ENCODE measurements around the gene VDAC1. TPM values are rescaled to one million over a fixed set of nuclear protein-coding genes. Genes with fewer than 3 reads are reported as not detected.

VDAC1 gene
- total and polyA plus RNA-seq, 2 donors (not counting 1 experiment from before 2014, with no cell fraction given) = 27.8 to 60.7 TPM

- WGBS (ENCODE audit: insufficient coverage) = 94% methylated on average over 5 of the region's 9 CpGs
- Mint-ChIP-seq H3K9me3 (ENCODE audit: insufficient read depth) (no peaks in the 10 kb centered on the region), H3K27me3 (no peaks in the 10 kb centered on the region), H3K27ac (no peak overlapping the region), H3K4me3 (no peak overlapping the region), H3K4me1 (peaks cover 61% of the 10 kb centered on the region)
- no peak overlapping the region for H3K4me2 ChIP-seq (replicated peaks; ENCODE audit: low read depth, low read length, poor library complexity, severe bottlenecking)
- TF ChIP-seq EZH2 (IDR thresholded peaks at IDR 0.05; ENCODE audit: borderline replicate concordance, insufficient read depth, low read depth, low read length, poor library complexity, severe bottlenecking) (no peak), CTCF (IDR thresholded peaks at IDR 0.05) (no peak)
- no peak overlapping the region for H2AFZ ChIP-seq (ENCODE audit: insufficient read depth, low read depth, low read length, poor library complexity, severe bottlenecking)
- ATAC-seq (ENCODE audit: low read depth) (no peak), DNase-seq (no peak)
- no peak overlapping the region for H3K4me3 ChIP-seq (ENCODE audit: control extremely low read depth in 1 of 5, extremely low read depth in 1 of 5, insufficient read depth in 1 of 5, low read depth in 2 of 5, low read length in 4 of 5)
- intact Hi-C loops (cut with micrococcal nuclease) = no loop called here
- peaks cover 51% of the 10 kb centered on the region for H4K20me1 ChIP-seq (ENCODE audit: control insufficient read depth, insufficient read depth, low read length, poor library complexity, severe bottlenecking)
- no peak overlapping the region for H3K9ac ChIP-seq (ENCODE audit: low read length)
- H3K79me2 ChIP-seq (ENCODE audit: control insufficient read depth, insufficient read depth, low read length) = peaks cover 95% of the 10 kb centered on the region
- CTCF ChIA-PET = interaction anchor here (1.5 to 2.2 kb wide), 3 partner anchors 10 to 45 kb away, joined by 4 to 8 read pairs (median 5); partner anchors contain the start of gene VDAC1
- no peaks in the 10 kb centered on the region for H3K9me3 ChIP-seq (ENCODE audit: control extremely low read depth in 1 of 3, control insufficient read depth in 2 of 3, insufficient read depth in 1 of 3, low read length in 2 of 3)
- POLR2A ChIA-PET = no interaction called here
- peaks cover 3 to 19% of the 10 kb centered on the region in 2 experiments for H3K36me3 ChIP-seq (replicated peaks in 1 of 2; ENCODE audit: control extremely low read depth in 1 of 2, control insufficient read depth in 1 of 2, extremely low read depth in 1 of 2, insufficient read depth in 2 of 2, low read length in 1 of 2)
- H3K27me3 ChIP-seq (replicated peaks in 1 of 4; ENCODE audit: control extremely low read depth in 1 of 4, control insufficient read depth in 3 of 4, insufficient read depth in 4 of 4, low read length in 3 of 4) = no peaks in the 10 kb centered on the region
- no peak overlapping the region for H3K27ac ChIP-seq (ENCODE audit: low read length in 2 of 2)
- peaks cover 16 to 22% of the 10 kb centered on the region in 2 donors for H3K4me1 ChIP-seq (ENCODE audit: control insufficient read depth in 2 of 2, insufficient read depth in 2 of 2, low read length in 2 of 2)
Observed at GRCh38 chr5:133994297-133994989, 10.3 kb downstream of the VDAC1 start.

- CTCF ChIA-PET = interaction anchor here (0.6 to 2.2 kb wide), 6 partner anchors 11 to 1067 kb away, joined by 4 to 15 read pairs (median 4); partner anchors contain the start of gene VDAC1
- peak overlapping the region; percentile 11 for H3K27ac Mint-ChIP-seq
- intact Hi-C loops (cut with micrococcal nuclease) = no loop called here
- no peak overlapping the region for H3K27ac ChIP-seq (ENCODE audit: low read length in 2 of 2)
- no peak for DNase-seq
- 100% methylated on average over 1 of the region's 2 CpGs for WGBS (ENCODE audit: insufficient coverage)
- H3K27me3 ChIP-seq (replicated peaks in 1 of 4; ENCODE audit: control extremely low read depth in 1 of 4, control insufficient read depth in 3 of 4, insufficient read depth in 4 of 4, low read length in 3 of 4) = no peaks in the 10 kb centered on the region
- no peak overlapping the region for H3K4me3 ChIP-seq (ENCODE audit: control extremely low read depth in 1 of 5, extremely low read depth in 1 of 5, insufficient read depth in 1 of 5, low read depth in 2 of 5, low read length in 4 of 5)
- H3K36me3 ChIP-seq (replicated peaks in 1 of 2; ENCODE audit: control extremely low read depth in 1 of 2, control insufficient read depth in 1 of 2, extremely low read depth in 1 of 2, insufficient read depth in 2 of 2, low read length in 1 of 2) = peaks cover 4 to 27% of the 10 kb centered on the region in 2 experiments
- H3K27me3 Mint-ChIP-seq = no peaks in the 10 kb centered on the region
- no peaks in the 10 kb centered on the region for H3K9me3 ChIP-seq (ENCODE audit: control extremely low read depth in 1 of 3, control insufficient read depth in 2 of 3, insufficient read depth in 1 of 3, low read length in 2 of 3)
- peaks cover 92% of the 10 kb centered on the region for H3K79me2 ChIP-seq (ENCODE audit: control insufficient read depth, insufficient read depth, low read length)
- no peak overlapping the region for H3K4me3 Mint-ChIP-seq
- peaks cover 54% of the 10 kb centered on the region for H3K4me1 Mint-ChIP-seq
- H3K9me3 Mint-ChIP-seq (ENCODE audit: insufficient read depth) = no peaks in the 10 kb centered on the region
- TF ChIP-seq EZH2 (IDR thresholded peaks at IDR 0.05; ENCODE audit: borderline replicate concordance, insufficient read depth, low read depth, low read length, poor library complexity, severe bottlenecking) = no peak
- no peak for TF ChIP-seq CTCF (IDR thresholded peaks at IDR 0.05)
- H3K4me1 ChIP-seq (ENCODE audit: control insufficient read depth in 2 of 2, insufficient read depth in 2 of 2, low read length in 2 of 2) = peaks cover 16 to 22% of the 10 kb centered on the region in 2 donors
- peaks cover 42% of the 10 kb centered on the region for H4K20me1 ChIP-seq (ENCODE audit: control insufficient read depth, insufficient read depth, low read length, poor library complexity, severe bottlenecking)
- H2AFZ ChIP-seq (ENCODE audit: insufficient read depth, low read depth, low read length, poor library complexity, severe bottlenecking) = no peak overlapping the region
- no peak for ATAC-seq (ENCODE audit: low read depth)
- POLR2A ChIA-PET = no interaction called here
- no peak overlapping the region for H3K9ac ChIP-seq (ENCODE audit: low read length)
- no peak overlapping the region for H3K4me2 ChIP-seq (replicated peaks; ENCODE audit: low read depth, low read length, poor library complexity, severe bottlenecking)
Observed at GRCh38 chr5:133993185-133993936, 11.4 kb downstream of the VDAC1 start.
